PC-9 (cell line): ENCODE data around the gene RBM26. TPM values are rescaled to one million over a fixed set of nuclear protein-coding genes. Genes with fewer than 3 reads are reported as not detected.

Experiments
- BruUV-seq: library from RNA; stranded (reverse); fragments of 400-500 nt; replicated peaks from 2 replicates; lab custom pipeline; 2021; lab: Mats Ljungman, UMichigan
- CTCF ChIA-PET: fragments of 300-600 bp; sonication (Branson Sonifier 250); formaldehyde crosslinking; loops from one replicate; lab custom pipeline; 2022; ENCODE audit warnings: antibody characterized with exemption; lab: Charles Lee
- POLR2A ChIA-PET: fragments of 300-600 bp; sonication (Branson Sonifier 250); formaldehyde crosslinking; loops from one replicate; lab custom pipeline; 2022; ENCODE audit warnings: antibody characterized with exemption; ENCODE audit not compliant: unreplicated experiment; lab: Charles Lee
- DNase-seq, 2 experiments: peaks; one replicate each; pipeline versions ENCODE4 v3.0.0 to v3.0.0-alpha.2; 2015 to 2022; ENCODE audit warnings: mixed read lengths in 1 of 2
- H2AFZ ChIP-seq: fragments of 200-600 bp; sonication (generic); 2 replicates; pipeline ENCODE4 v1.8.1; 2017; ENCODE audit warnings: antibody characterized with exemption
- H3F3A ChIP-seq: fragments of 200-600 bp; sonication (generic); 2 replicates; pipeline ENCODE4 v1.8.1; 2017; ENCODE audit warnings: antibody characterized with exemption, mild to moderate bottlenecking, low read depth; ENCODE audit not compliant: insufficient read depth
- H3K27ac ChIP-seq: fragments of 200-600 bp; sonication (generic); 2 replicates; pipeline ENCODE4 v1.6.1; 2016; ENCODE audit warnings: mixed run types
- H3K27me3 ChIP-seq: fragments of 200-600 bp; sonication (generic); 2 replicates; pipeline ENCODE4 v1.6.1; 2016; ENCODE audit warnings: low read depth, mixed run types; ENCODE audit not compliant: insufficient read depth
- H3K36me3 ChIP-seq: fragments of 200-600 bp; sonication (generic); 2 replicates; pipeline ENCODE4 v1.6.1; 2016; ENCODE audit warnings: low read depth, mixed run types
- H3K4me1 ChIP-seq: fragments of 200-600 bp; sonication (generic); replicated peaks from 2 replicates; pipeline ENCODE4 v1.6.1; 2016; ENCODE audit warnings: mixed run types; ENCODE audit not compliant: insufficient read depth
- H3K4me2 ChIP-seq: fragments of 200-600 bp; sonication (generic); 2 replicates; pipeline ENCODE4 v1.6.1; 2017; ENCODE audit warnings: mixed run types
- H3K4me3 ChIP-seq: fragments of 200-600 bp; sonication (generic); 2 replicates; pipeline ENCODE4 v1.6.1; 2016; ENCODE audit warnings: mixed run types
- H3K79me2 ChIP-seq: fragments of 200-600 bp; sonication (generic); 2 replicates; pipeline ENCODE4 v1.6.1; 2017; ENCODE audit warnings: low read depth, mixed run types
- H3K9me2 ChIP-seq: fragments of 200-600 bp; sonication (generic); 2 replicates; pipeline ENCODE4 v1.8.1; 2017; ENCODE audit warnings: mild to moderate bottlenecking; ENCODE audit not compliant: insufficient read depth
- H3K9me3 ChIP-seq: fragments of 200-600 bp; sonication (generic); 2 replicates; pipeline ENCODE4 v1.8.1; 2016; ENCODE audit warnings: low read depth; ENCODE audit not compliant: insufficient read depth
- H4K20me1 ChIP-seq: fragments of 200-600 bp; sonication (generic); 2 replicates; pipeline ENCODE4 v1.8.1; 2017; ENCODE audit not compliant: insufficient read depth
- CTCF ChIP-seq: fragments of 200-600 bp; sonication (generic); conservative IDR thresholded peaks from 2 replicates; pipeline ENCODE4 v1.6.1; 2017; ENCODE audit warnings: mixed run types, antibody characterized with exemption, mild to moderate bottlenecking, moderate library complexity
- EZH2 ChIP-seq: fragments of 200-600 bp; sonication (generic); IDR thresholded peaks from 2 replicates; pipeline ENCODE4 v1.8.0; 2017; ENCODE audit warnings: antibody characterized with exemption, low read depth
- intact Hi-C: fragments of 100-400 bp; cut with micrococcal nuclease; formaldehyde crosslinking; loops from one replicate; pipeline ENCODE4 v1.10.0; 2022; ENCODE audit not compliant: unreplicated experiment
- total RNA-seq: library from RNA; stranded (reverse); gene quantifications from 2 replicates; pipeline ENCODE4 v1.2.3, GENCODE V29; 2021

Gene RBM26
- total RNA-seq, 1 experiment from 2014 or later: 40.4 TPM

DNA sequence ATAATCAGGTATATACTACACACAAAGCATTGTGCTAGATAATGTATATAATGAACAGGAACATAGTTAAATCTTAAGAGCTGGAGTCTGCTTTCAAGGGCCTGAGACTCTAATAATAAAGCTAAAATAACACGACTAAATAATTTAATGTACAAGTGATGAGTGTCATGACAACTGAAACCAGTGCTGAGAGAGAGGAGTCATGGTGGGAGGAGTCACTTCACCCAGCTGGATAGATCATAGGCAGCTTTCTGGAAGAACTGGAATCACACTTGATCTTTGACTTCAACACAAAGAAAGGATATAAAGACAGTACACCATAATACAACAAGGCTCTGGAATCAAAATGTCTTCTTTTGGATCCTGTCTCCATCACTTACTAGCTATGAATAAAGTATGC, 7.1 kb downstream of the RBM26 start:
- Histone ChIP-seq H3K4me1 (peaks cover 24% of the 10 kb centered on the region), H3K4me3 (no peak overlapping the region), H4K20me1 (peaks cover 15% of the 10 kb centered on the region; the same call in 1 of the 2 replicates), H3K9me2 (no peaks in the 10 kb centered on the region), H3K27ac (no peak overlapping the region), H3K9me3 (peaks cover 22% of the 10 kb centered on the region), H3K79me2 (peaks cover 97% of the 10 kb centered on the region), H3K4me2 (no peak overlapping the region), H3F3A (peaks cover 9% of the 10 kb centered on the region; the same call in 1 of the 2 replicates), H2AFZ (no peak overlapping the region), H3K36me3 (peaks cover 78% of the 10 kb centered on the region), H3K27me3 (no peaks in the 10 kb centered on the region)
- no peak for DNase-seq
- CTCF ChIA-PET: no interaction called here
- TF ChIP-seq EZH2: no peak
- TF ChIP-seq CTCF: no peak
- POLR2A ChIA-PET: no interaction called here
- intact Hi-C loops: no loop called here
- no TSS peak for BruUV-seq

GRCh38 chr13:79398127-79398526, 7.9 kb downstream of the RBM26 start:
- H3K27me3 ChIP-seq: no peaks in the 10 kb centered on the region
- H3K9me3 ChIP-seq: peaks cover 22% of the 10 kb centered on the region
- peaks cover 75% of the 10 kb centered on the region for H3K36me3 ChIP-seq
- peaks cover 97% of the 10 kb centered on the region for H3K79me2 ChIP-seq
- TF ChIP-seq EZH2: no peak
- no peak for TF ChIP-seq CTCF
- H3K4me2 ChIP-seq: no peak overlapping the region
- no TSS peak for BruUV-seq
- CTCF ChIA-PET: no interaction called here
- POLR2A ChIA-PET: interaction anchor here (0.6 kb wide), 3 partner anchors 10 to 68 kb away, joined by 4 to 9 read pairs (median 5); no protein-coding TSS in a partner anchor
- intact Hi-C loops: no loop called here
- H3K4me3 ChIP-seq: no peak overlapping the region
- peaks cover 14% of the 10 kb centered on the region; the same call in 1 of the 2 replicates for H3F3A ChIP-seq
- no peak overlapping the region for H2AFZ ChIP-seq
- H4K20me1 ChIP-seq: peaks cover 15% of the 10 kb centered on the region; the same call in 1 of the 2 replicates
- H3K4me1 ChIP-seq: peaks cover 16% of the 10 kb centered on the region
- no peaks in the 10 kb centered on the region for H3K9me2 ChIP-seq
- H3K27ac ChIP-seq: no peak overlapping the region
- no peak for DNase-seq

- no TSS peak for BruUV-seq
- peaks cover 22% of the 10 kb centered on the region for H3K9me3 ChIP-seq
- ChIA-PET CTCF (interaction anchor here (0.6 kb wide), 1 partner anchor 68 kb away, joined by 5 read pairs; no protein-coding TSS in a partner anchor), POLR2A (interaction anchor here (0.6 kb wide), 1 partner anchor 131 kb away, joined by 13 read pairs; no protein-coding TSS in a partner anchor)
- peaks cover 62% of the 10 kb centered on the region for H3K36me3 ChIP-seq
- H3K27ac ChIP-seq: no peak overlapping the region
- no peak for TF ChIP-seq CTCF
- no peak for TF ChIP-seq EZH2
- H3K4me3 ChIP-seq: no peak overlapping the region
- peaks cover 90% of the 10 kb centered on the region for H3K79me2 ChIP-seq
- H4K20me1 ChIP-seq: peaks cover 15% of the 10 kb centered on the region; the same call in 1 of the 2 replicates
- no peak for DNase-seq
- H3K4me1 ChIP-seq: 0 out of 2 replicates have a peak, but pooled peaks cover 2% of the 10 kb centered on the region
- intact Hi-C loops: no loop called here
- H3K9me2 ChIP-seq: no peaks in the 10 kb centered on the region
- no peak overlapping the region for H2AFZ ChIP-seq
- no peak overlapping the region for H3K4me2 ChIP-seq
- no peaks in the 10 kb centered on the region for H3K27me3 ChIP-seq
- peaks cover 14% of the 10 kb centered on the region; the same call in 1 of the 2 replicates for H3F3A ChIP-seq
Measured at GRCh38 chr13:79395881-79396280, 10.2 kb downstream of the RBM26 start.
